SU-DHL-6 (cell line): ENCODE measurements around the gene RPL36AL.
A peak's percentile ranks its signal among the peaks of the same experiment; 100 is the strongest.

Experiments used
- H2AFZ ChIP-seq: fragments of 200-600 bp; sonication (generic); 2 replicates; pipeline ENCODE4 v1.6.1; 2014; ENCODE audit warnings: low read depth, mild to moderate bottlenecking, moderate library complexity, mixed read lengths, antibody characterized with exemption, low read length; ENCODE audit not compliant: severe bottlenecking
- H3F3A ChIP-seq: fragments of 200-600 bp; shearing (Covaris generic); 2 replicates; pipeline ENCODE4 v1.6.0; 2016; ENCODE audit warnings: antibody characterized with exemption, mild to moderate bottlenecking; ENCODE audit not compliant: insufficient read depth
- H3K27ac ChIP-seq: fragments of 200-600 bp; sonication (generic); 2 replicates; pipeline ENCODE4 v1.5.1; 2016; ENCODE audit warnings: low read depth, mild to moderate bottlenecking, low read length, moderate library complexity, mixed read lengths
- H3K27me3 ChIP-seq: fragments of 200-600 bp; sonication (generic), shearing (Covaris generic); 2 replicates; pipeline ENCODE4 v1.6.0; 2014; ENCODE audit warnings: mild to moderate bottlenecking, low read length
- H3K36me3 ChIP-seq: fragments of 200-600 bp; sonication (generic); 2 replicates; pipeline ENCODE4 v1.6.1; 2014; ENCODE audit warnings: mild to moderate bottlenecking, low read length, mixed read lengths
- H3K4me2 ChIP-seq: fragments of 300-600, 200-600 bp; shearing (Covaris generic), sonication (generic); 2 replicates; pipeline ENCODE4 v1.6.0; 2014; ENCODE audit warnings: low read length, low read depth, mild to moderate bottlenecking; ENCODE audit not compliant: poor library complexity, severe bottlenecking
- H3K4me3 ChIP-seq: fragments of 200-600 bp; sonication (generic); 2 replicates; pipeline ENCODE4 v1.5.1; 2014; ENCODE audit warnings: antibody characterized with exemption, low read length, mild to moderate bottlenecking, mixed read lengths; ENCODE audit not compliant: insufficient read depth, poor library complexity, severe bottlenecking
- H3K79me2 ChIP-seq: fragments of 200-600 bp; sonication (generic); 2 replicates; pipeline ENCODE4 v1.6.1; 2014; ENCODE audit warnings: mild to moderate bottlenecking, low read length, moderate library complexity; ENCODE audit not compliant: insufficient read depth
- H3K9ac ChIP-seq: fragments of 200-600 bp; sonication (generic); 2 replicates; pipeline ENCODE4 v1.7.0; 2014; ENCODE audit warnings: mild to moderate bottlenecking, low read length
- H3K9me2 ChIP-seq: fragments of 200-600 bp; sonication (generic); replicated peaks from 2 replicates; pipeline ENCODE4 v1.6.1; 2014; ENCODE audit warnings: low read length; ENCODE audit not compliant: insufficient read depth
- H3K9me3 ChIP-seq: fragments of 200-600 bp; sonication (generic); 2 replicates; pipeline ENCODE4 v1.6.1; 2014; ENCODE audit warnings: low read length, mixed read lengths; ENCODE audit not compliant: insufficient read depth
- H4K20me1 ChIP-seq: fragments of 200-600 bp; sonication (generic); 2 replicates; pipeline ENCODE4 v1.6.1; 2014; ENCODE audit warnings: low read depth, mild to moderate bottlenecking, antibody characterized with exemption, low read length, moderate library complexity, mixed read lengths
- EZH2phosphoT487 ChIP-seq: fragments of 200-600 bp; sonication (generic), shearing (Covaris generic); conservative IDR thresholded peaks from 2 replicates; pipeline ENCODE4 v1.6.1; 2018; ENCODE audit warnings: mild to moderate bottlenecking, antibody characterized with exemption, low read length, moderate library complexity, mixed read lengths
- TF ChIP-seq, protein P1 (sequence below): fragments of 200-600 bp; sonication (generic); IDR thresholded peaks from one replicate; pipeline ENCODE4 v1.5.1; 2017; ENCODE audit warnings: antibody characterized with exemption, mild to moderate bottlenecking, low read length, moderate library complexity; ENCODE audit not compliant: insufficient read depth, poor library complexity, severe bottlenecking

Gene RPL36AL

DNA sequence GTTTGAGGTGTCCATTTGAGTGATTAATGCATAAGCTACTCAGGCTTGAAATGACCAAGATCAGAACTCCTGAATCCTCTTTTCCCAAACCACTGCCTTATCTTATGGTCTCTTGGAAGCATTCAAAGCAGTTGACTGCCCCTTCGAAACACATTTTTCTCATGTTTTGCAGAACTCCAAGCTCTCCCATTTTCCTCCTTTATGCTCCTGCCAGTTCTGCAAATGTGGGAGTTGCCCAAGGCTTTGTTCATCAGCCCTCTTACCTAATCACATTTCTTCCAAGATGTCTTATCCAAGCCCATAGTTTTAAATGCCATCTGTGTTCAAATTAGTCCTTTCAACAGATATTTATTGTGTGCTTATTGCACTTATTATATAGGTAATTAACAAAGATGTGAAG is 16.4 kb upstream of the RPL36AL start:
- Histone ChIP-seq H3K79me2 (peaks cover 89% of the 10 kb centered on the region), H3K4me3 (no peak overlapping the region)

DNA sequence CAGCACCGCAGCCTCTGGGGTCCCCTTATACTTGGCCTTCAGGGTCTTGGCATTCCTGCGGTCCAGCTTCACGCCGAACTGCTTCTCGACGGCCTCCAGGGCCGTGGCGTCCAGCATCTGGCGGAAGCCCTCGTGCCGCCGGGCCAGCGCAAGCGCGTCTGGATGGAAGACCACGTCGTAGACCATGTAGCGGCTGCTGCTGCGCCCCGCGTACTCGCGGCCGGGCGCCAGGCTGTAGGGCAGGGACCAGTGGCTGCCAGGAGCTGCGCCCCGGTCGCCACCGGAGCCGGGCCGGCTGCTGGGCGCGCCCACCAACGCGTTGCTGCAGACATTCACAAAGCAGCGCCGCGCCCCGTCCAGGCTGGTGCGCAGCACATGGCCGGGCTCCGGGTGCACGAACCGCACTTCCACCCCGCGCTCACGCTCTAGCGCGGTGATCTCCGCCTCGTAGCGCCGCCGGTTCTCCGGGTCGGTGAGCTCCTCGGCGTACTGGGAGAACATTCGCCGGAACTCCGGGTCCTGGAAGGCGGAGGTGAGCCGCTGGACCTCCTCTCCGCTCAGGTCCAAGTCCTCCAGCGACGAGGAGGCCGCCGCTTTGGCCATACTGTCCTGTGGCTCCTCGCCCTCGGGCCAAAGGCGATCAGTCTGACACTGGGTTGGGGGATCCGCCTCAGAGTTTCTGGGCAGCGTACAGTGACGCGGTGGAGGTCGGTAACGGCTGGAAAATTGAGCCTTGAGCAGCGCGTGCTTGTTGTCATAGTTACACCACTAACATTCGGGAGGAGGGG is 14.3 kb upstream of the RPL36AL start, which contains the start of gene DNAAF2:
Gene DNAAF2 (minus strand): TSS at position 698 of the 788 bp plus-strand sequence. CDS start 95 bp downstream, at position 603.
- H3K4me2 ChIP-seq = peak within 1 kb of the TSS; percentile 99
- H3K9me2 ChIP-seq = no peaks in the 10 kb centered on the region
- no peaks in the 10 kb centered on the region for H3K9me3 ChIP-seq
- peaks cover 11% of the 10 kb centered on the region for H4K20me1 ChIP-seq
- H3K36me3 ChIP-seq = peaks cover 10% of the 10 kb centered on the region
- H3F3A ChIP-seq = peaks cover 17% of the 10 kb centered on the region
- peaks cover 89% of the 10 kb centered on the region for H3K79me2 ChIP-seq
- H3K4me3 ChIP-seq = peak within 1 kb of the TSS; percentile 79
- H2AFZ ChIP-seq = peak within 1 kb of the TSS; percentile 80
- no peaks in the 10 kb centered on the region for H3K27me3 ChIP-seq
- H3K27ac ChIP-seq = peak within 1 kb of the TSS; percentile 90
- peak within 1 kb of the TSS; percentile 93 for H3K9ac ChIP-seq
- TF ChIP-seq, protein P1, sequence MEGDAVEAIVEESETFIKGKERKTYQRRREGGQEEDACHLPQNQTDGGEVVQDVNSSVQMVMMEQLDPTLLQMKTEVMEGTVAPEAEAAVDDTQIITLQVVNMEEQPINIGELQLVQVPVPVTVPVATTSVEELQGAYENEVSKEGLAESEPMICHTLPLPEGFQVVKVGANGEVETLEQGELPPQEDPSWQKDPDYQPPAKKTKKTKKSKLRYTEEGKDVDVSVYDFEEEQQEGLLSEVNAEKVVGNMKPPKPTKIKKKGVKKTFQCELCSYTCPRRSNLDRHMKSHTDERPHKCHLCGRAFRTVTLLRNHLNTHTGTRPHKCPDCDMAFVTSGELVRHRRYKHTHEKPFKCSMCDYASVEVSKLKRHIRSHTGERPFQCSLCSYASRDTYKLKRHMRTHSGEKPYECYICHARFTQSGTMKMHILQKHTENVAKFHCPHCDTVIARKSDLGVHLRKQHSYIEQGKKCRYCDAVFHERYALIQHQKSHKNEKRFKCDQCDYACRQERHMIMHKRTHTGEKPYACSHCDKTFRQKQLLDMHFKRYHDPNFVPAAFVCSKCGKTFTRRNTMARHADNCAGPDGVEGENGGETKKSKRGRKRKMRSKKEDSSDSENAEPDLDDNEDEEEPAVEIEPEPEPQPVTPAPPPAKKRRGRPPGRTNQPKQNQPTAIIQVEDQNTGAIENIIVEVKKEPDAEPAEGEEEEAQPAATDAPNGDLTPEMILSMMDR = no peak
- no peak for TF ChIP-seq EZH2phosphoT487

More for the DNA sequence above, 16.4 kb upstream of the RPL36AL start:
- Histone ChIP-seq H3K9ac (no peak overlapping the region), H2AFZ (no peak overlapping the region), H3K9me3 (no peaks in the 10 kb centered on the region), H3K27me3 (no peaks in the 10 kb centered on the region), H3K9me2 (no peaks in the 10 kb centered on the region), H3F3A (peaks cover 12% of the 10 kb centered on the region), H3K36me3 (peaks cover 2% of the 10 kb centered on the region), H4K20me1 (peaks cover 9% of the 10 kb centered on the region), H3K27ac (no peak overlapping the region), H3K4me2 (no peak overlapping the region)
- TF ChIP-seq, protein P1 = no peak
- no peak for TF ChIP-seq EZH2phosphoT487

DNA sequence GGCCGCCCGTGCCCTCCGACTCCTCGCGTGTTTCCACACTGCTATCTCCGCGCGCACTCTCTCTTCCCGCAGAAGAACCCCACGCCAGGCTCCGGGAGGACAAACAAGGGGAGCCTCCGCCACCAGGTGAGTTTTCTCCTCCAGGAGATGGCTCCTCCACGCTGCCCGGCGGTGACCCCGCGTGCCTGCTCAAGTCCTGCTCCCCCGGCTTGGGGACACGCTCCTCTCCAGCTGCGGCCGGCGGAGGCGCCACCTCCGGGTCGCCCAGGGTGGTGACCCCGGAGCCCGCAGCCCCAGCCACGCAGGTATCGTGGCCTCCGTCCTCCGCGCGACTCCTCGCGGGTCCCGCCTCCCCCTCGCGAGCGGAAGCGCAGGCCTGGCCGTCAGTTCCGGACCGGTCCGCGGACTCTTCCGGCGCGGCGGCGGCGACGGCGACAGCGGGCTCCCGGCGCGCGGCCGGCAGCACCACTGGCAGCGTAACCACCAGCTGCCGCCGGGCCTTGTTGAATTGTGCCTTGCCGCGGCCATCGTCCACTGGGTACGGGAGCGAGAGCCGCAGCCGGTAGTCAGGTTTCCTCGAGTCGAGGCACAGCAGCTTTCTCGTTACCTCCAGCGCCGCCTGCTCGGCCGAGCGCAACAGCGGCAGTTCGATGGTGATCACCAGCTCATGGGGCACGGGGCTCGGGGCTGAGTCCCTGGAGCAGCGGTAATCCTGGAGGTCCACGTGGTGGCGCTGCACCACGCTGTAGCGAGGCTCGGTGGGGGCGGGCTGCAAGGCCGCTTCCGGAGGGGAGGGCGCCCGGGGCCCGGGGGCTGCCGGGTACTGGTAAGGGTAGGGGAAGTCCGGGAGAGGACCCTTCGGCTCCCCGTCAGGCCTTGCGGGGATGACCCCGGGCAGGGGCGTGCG is 13.5 kb upstream of the RPL36AL start:
- peak overlapping the region; percentile 99 for H3K4me2 ChIP-seq
- H3K4me3 ChIP-seq = peak overlapping the region; percentile 79
- peaks cover 23% of the 10 kb centered on the region for H3F3A ChIP-seq
- peaks cover 88% of the 10 kb centered on the region for H3K79me2 ChIP-seq
- peak overlapping the region; percentile 93 for H3K9ac ChIP-seq
- H2AFZ ChIP-seq = peak overlapping the region; percentile 80
- TF ChIP-seq, protein P1 = peak; percentile 83
- no peak for TF ChIP-seq EZH2phosphoT487
- H3K27ac ChIP-seq = peak overlapping the region; percentile 90
- H3K36me3 ChIP-seq = peaks cover 10% of the 10 kb centered on the region
- no peaks in the 10 kb centered on the region for H3K27me3 ChIP-seq
- H3K9me3 ChIP-seq = no peaks in the 10 kb centered on the region
- peaks cover 11% of the 10 kb centered on the region for H4K20me1 ChIP-seq
- no peaks in the 10 kb centered on the region for H3K9me2 ChIP-seq
